Measurements from ENCODE around the gene OR7G1. TPM values are rescaled to one million over a fixed set of nuclear protein-coding genes. Genes with fewer than 3 reads are reported as not detected.

Gene OR7G1
- total and polyA plus RNA-seq, 2 of the 4 experiments (the other 2 are of a cell fraction): not detected

DNA sequence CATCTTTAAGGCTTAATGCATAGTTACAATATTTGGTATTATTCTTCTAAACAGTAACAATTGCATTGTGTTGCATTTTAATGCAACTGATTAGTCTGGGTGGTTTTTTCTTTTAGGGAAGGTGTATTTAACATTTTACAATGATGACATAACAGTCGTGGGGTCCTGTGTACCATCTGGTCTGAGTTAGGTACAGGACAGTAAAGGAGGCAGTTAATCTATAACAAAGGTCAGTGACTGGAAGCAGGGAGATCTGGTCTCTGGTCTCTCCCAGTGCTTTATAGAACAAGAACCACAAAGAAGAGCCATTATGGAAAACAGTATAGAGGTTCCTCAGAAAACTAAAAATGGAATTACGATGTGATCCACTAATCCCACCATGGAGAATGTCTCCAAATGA is 5.6 kb downstream of the OR7G1 start:
- no peak overlapping the region for H2BK20ac ChIP-seq (ENCODE audit: low read depth, low read length)
- in situ Hi-C loops (cut with MboI; ENCODE audit: low sequenced_read_pairs): no loop called here
- intact Hi-C loops (cut with micrococcal nuclease): no loop called here
- H2AK9ac ChIP-seq (replicated peaks; ENCODE audit: low read depth, low read length, poor library complexity): no peak overlapping the region
- no peak overlapping the region for H3K4ac ChIP-seq (ENCODE audit: low read depth, low read length)
- no peak for TF ChIP-seq CEBPB (IDR thresholded peaks at IDR 0.05; ENCODE audit: low read depth, low read length)
- TF ChIP-seq, protein P1, sequence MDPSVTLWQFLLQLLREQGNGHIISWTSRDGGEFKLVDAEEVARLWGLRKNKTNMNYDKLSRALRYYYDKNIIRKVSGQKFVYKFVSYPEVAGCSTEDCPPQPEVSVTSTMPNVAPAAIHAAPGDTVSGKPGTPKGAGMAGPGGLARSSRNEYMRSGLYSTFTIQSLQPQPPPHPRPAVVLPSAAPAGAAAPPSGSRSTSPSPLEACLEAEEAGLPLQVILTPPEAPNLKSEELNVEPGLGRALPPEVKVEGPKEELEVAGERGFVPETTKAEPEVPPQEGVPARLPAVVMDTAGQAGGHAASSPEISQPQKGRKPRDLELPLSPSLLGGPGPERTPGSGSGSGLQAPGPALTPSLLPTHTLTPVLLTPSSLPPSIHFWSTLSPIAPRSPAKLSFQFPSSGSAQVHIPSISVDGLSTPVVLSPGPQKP (IDR thresholded peaks at IDR 0.05; ENCODE audit: borderline replicate concordance, low read depth, low read length): no peak
- TF ChIP-seq FOS (IDR thresholded peaks at IDR 0.05; ENCODE audit: low read depth, low read length): no peak
- TF ChIP-seq, protein P2, sequence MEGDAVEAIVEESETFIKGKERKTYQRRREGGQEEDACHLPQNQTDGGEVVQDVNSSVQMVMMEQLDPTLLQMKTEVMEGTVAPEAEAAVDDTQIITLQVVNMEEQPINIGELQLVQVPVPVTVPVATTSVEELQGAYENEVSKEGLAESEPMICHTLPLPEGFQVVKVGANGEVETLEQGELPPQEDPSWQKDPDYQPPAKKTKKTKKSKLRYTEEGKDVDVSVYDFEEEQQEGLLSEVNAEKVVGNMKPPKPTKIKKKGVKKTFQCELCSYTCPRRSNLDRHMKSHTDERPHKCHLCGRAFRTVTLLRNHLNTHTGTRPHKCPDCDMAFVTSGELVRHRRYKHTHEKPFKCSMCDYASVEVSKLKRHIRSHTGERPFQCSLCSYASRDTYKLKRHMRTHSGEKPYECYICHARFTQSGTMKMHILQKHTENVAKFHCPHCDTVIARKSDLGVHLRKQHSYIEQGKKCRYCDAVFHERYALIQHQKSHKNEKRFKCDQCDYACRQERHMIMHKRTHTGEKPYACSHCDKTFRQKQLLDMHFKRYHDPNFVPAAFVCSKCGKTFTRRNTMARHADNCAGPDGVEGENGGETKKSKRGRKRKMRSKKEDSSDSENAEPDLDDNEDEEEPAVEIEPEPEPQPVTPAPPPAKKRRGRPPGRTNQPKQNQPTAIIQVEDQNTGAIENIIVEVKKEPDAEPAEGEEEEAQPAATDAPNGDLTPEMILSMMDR (conservative IDR thresholded peaks at IDR 0.05; ENCODE audit: low read depth, low read length): no peak
- no peak for TF ChIP-seq NFE2L2 (IDR thresholded peaks at IDR 0.05; ENCODE audit: low read depth, low read length)
- no peak for TF ChIP-seq RAD21 (IDR thresholded peaks at IDR 0.05; ENCODE audit: low read length)
- TF ChIP-seq RFX5 (IDR thresholded peaks at IDR 0.05; ENCODE audit: low read depth, low read length): no peak
- no peak for TF ChIP-seq MAFK (IDR thresholded peaks at IDR 0.05; ENCODE audit: low read depth, low read length)
- TF ChIP-seq CHD1 (IDR thresholded peaks at IDR 0.05; ENCODE audit: low read depth, low read length): no peak
- no peak overlapping the region for H4K5ac ChIP-seq (ENCODE audit: low read depth, low read length)
- peaks cover 10% of the 10 kb centered on the region for H3K9me3 ChIP-seq (ENCODE audit: control insufficient read depth, insufficient read depth, low read length)
- H3K79me1 ChIP-seq (ENCODE audit: low read depth in 1 of 2, low read length in 2 of 2): no peaks in the 10 kb centered on the region
- DNase-seq (no peak), ATAC-seq (ENCODE audit: low read depth) (no peak)
- no TSS peak for BruUV-seq (replicated peaks)
- dilution Hi-C loops (cut with HindIII; ENCODE audit: low sequenced_read_pairs, unreplicated experiment): no loop called here
- H3K56ac ChIP-seq (ENCODE audit: extremely low read depth, insufficient read depth, low read length): no peak overlapping the region
- no peak overlapping the region for H3K4me3 ChIP-seq (ENCODE audit: insufficient read depth, low read depth, low read length)
- no peak overlapping the region for H4K8ac ChIP-seq (ENCODE audit: low read depth in 2 of 2, low read length in 2 of 2)
- H3K14ac ChIP-seq (replicated peaks; ENCODE audit: low read depth, low read length): no peak overlapping the region
- H4K91ac ChIP-seq (ENCODE audit: insufficient read depth, low read depth, low read length): no peak overlapping the region
- H3K4me1 ChIP-seq (ENCODE audit: control insufficient read depth, insufficient read depth, low read length): no peaks in the 10 kb centered on the region
- no peak overlapping the region for H3K27ac ChIP-seq (ENCODE audit: insufficient read depth, low read length)
- no peak overlapping the region for H3K18ac ChIP-seq (ENCODE audit: low read depth, low read length)
- ChIA-PET CTCF (no interaction called here), POLR2A (ENCODE audit: unreplicated experiment) (no interaction called here)
- H2AFZ ChIP-seq (replicated peaks; ENCODE audit: low read length, poor library complexity): no peak overlapping the region
- no peaks in the 10 kb centered on the region for H3K36me3 ChIP-seq (ENCODE audit: control insufficient read depth, insufficient read depth, low read length)
- H2BK5ac ChIP-seq (ENCODE audit: low read depth, low read length, poor library complexity, severe bottlenecking): no peak overlapping the region
- H3K27me3 ChIP-seq (ENCODE audit: control insufficient read depth, insufficient read depth, low read length): no peaks in the 10 kb centered on the region
- H3K9me1 ChIP-seq (ENCODE audit: insufficient read depth, low read length): no peaks in the 10 kb centered on the region
- H2BK120ac ChIP-seq (ENCODE audit: low read depth, low read length): no peak overlapping the region
- no peak overlapping the region for H3K4me2 ChIP-seq (ENCODE audit: low read depth, low read length)
- no peak overlapping the region for H3K23ac ChIP-seq (ENCODE audit: low read depth, low read length)
- H2AK5ac ChIP-seq (ENCODE audit: low read depth, low read length): no peak overlapping the region
- no peak overlapping the region for H2BK15ac ChIP-seq (ENCODE audit: low read depth, low read length)
- no CpG with 5 or more reads among the region's 2 CpGs for WGBS, 2 experiments (ENCODE audit: extremely low coverage in 2 of 2, insufficient read length in 1 of 2)
- no peak overlapping the region for H3K9ac ChIP-seq (ENCODE audit: low read depth, low read length)
- no peaks in the 10 kb centered on the region for H4K20me1 ChIP-seq (ENCODE audit: insufficient read depth, low read length)
